Measurements from ENCODE around the gene PSD4.

DNA sequence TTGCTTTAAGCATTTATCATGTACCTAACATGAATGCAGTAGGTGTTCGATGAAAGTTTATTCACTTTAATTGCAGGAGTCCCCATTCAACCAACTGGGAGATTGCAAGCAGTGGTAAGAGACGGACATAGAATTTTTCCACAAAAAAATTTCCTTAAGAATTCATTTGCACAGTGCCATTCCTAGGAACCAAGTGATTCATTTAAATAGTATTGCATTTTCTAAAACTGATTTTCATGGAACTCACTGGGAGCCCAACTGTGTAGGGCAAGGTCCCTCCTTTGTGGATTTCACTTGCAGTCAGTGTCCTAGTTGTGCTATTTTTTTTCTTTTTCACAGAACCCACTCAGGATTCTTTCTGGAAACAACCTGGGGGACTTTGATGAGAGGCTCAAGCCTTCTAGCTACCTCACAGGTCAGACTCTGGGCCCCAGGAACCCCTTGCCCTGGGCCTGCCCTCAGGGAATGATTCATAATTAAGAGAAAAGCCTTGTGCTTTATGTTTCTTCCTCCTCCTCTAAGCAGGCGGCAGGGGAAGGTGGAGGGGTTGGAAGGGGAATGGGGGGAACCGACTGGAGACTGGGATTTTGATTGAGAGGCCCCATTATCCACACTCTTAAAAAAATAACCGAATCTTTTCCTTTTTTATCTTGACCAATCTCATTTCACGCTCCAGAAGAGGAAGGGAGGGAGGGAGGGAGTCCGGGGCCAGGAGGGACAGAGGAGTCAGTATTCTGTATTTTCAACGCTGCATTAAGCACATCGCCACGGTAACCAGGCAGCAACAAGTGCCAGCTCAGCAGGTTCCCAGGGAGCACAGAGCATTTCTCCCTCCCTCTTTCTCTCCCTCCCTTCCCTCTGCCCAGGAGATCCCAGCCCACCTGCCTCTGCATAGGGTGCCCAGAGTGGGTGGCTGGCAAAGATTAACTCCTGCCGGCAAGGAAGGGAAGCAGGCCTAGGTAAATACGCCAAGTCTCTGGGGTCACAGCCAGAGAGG lies 51.8 kb downstream of the PSD4 start:
- TF ChIP-seq CTCF (IDR thresholded peaks at IDR 0.05; ENCODE audit: insufficient read depth, low read length) (no peak), POLR2AphosphoS5 (IDR thresholded peaks at IDR 0.05; ENCODE audit: low read depth) (no peak), GABPA (IDR thresholded peaks at IDR 0.05; ENCODE audit: low read depth) (no peak), SPI1 (IDR thresholded peaks at IDR 0.05; ENCODE audit: borderline replicate concordance, low read depth) (no peak)
- TF ChIP-seq, protein P1, sequence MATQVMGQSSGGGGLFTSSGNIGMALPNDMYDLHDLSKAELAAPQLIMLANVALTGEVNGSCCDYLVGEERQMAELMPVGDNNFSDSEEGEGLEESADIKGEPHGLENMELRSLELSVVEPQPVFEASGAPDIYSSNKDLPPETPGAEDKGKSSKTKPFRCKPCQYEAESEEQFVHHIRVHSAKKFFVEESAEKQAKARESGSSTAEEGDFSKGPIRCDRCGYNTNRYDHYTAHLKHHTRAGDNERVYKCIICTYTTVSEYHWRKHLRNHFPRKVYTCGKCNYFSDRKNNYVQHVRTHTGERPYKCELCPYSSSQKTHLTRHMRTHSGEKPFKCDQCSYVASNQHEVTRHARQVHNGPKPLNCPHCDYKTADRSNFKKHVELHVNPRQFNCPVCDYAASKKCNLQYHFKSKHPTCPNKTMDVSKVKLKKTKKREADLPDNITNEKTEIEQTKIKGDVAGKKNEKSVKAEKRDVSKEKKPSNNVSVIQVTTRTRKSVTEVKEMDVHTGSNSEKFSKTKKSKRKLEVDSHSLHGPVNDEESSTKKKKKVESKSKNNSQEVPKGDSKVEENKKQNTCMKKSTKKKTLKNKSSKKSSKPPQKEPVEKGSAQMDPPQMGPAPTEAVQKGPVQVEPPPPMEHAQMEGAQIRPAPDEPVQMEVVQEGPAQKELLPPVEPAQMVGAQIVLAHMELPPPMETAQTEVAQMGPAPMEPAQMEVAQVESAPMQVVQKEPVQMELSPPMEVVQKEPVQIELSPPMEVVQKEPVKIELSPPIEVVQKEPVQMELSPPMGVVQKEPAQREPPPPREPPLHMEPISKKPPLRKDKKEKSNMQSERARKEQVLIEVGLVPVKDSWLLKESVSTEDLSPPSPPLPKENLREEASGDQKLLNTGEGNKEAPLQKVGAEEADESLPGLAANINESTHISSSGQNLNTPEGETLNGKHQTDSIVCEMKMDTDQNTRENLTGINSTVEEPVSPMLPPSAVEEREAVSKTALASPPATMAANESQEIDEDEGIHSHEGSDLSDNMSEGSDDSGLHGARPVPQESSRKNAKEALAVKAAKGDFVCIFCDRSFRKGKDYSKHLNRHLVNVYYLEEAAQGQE (IDR thresholded peaks at IDR 0.05; ENCODE audit: insufficient replicate concordance, low read depth) = no peak
